ENCODE data around the gene FARS2. TPM values are rescaled to one million over a fixed set of nuclear protein-coding genes. Genes with fewer than 3 reads are reported as not detected.

The FARS2 gene
- total RNA-seq, 1 donor from 2014 or later, result 21.9 TPM

DNA sequence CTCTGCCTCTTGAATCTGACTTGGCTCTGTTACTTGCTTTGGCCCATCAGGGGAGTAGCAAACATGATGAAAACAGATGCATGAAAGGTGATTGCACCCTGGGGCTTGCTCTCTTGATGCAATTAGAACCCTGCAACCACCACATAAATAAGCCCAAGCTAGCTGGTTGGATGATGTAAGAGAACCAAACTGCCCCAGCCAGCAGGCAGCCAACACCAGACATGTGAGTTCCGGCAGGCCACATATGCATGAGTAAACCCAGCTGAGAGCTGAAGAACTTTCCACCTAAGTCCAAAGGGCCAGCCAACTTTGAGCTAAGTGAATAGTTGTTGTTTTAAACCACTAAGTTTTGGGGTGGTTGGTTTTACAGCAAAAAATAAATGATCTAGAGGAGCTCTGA lies 268.4 kb downstream of the FARS2 start:
- Mint-ChIP-seq H3K9me3 (no peaks in the 10 kb centered on the region), H3K27me3 (no peaks in the 10 kb centered on the region), H3K4me3 (no peak overlapping the region), H3K27ac (no peak overlapping the region), H3K4me1 (ENCODE audit: unreplicated experiment) (peaks cover 6% of the 10 kb centered on the region), H3K36me3 (no peaks in the 10 kb centered on the region)
- no peak for DNase-seq (ENCODE audit: extremely low spot score, unreplicated experiment)
- TF ChIP-seq, protein P1, sequence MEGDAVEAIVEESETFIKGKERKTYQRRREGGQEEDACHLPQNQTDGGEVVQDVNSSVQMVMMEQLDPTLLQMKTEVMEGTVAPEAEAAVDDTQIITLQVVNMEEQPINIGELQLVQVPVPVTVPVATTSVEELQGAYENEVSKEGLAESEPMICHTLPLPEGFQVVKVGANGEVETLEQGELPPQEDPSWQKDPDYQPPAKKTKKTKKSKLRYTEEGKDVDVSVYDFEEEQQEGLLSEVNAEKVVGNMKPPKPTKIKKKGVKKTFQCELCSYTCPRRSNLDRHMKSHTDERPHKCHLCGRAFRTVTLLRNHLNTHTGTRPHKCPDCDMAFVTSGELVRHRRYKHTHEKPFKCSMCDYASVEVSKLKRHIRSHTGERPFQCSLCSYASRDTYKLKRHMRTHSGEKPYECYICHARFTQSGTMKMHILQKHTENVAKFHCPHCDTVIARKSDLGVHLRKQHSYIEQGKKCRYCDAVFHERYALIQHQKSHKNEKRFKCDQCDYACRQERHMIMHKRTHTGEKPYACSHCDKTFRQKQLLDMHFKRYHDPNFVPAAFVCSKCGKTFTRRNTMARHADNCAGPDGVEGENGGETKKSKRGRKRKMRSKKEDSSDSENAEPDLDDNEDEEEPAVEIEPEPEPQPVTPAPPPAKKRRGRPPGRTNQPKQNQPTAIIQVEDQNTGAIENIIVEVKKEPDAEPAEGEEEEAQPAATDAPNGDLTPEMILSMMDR (conservative IDR thresholded peaks at IDR 0.05), result no peak

DNA sequence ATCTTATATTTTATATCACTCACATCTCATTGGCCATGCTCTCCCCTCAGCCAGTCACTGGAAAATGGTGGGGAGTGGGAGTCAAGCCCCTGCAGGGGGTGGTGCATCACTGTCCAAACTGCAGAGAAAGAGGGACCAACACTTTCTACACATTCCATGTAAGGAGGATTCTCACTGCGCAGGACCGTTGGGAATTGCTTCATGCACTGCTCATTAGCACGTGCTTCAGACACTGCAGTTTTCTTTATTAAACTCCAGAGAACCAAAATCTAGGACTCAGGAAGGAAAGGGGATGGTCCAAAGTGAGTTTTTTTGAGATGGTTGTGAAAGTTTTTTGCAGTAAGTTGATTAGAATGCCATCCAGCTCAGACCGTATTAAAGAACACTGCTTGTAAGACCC lies 269.8 kb downstream of the FARS2 start:
- Mint-ChIP-seq H3K36me3 (no peaks in the 10 kb centered on the region), H3K27me3 (no peaks in the 10 kb centered on the region), H3K27ac (no peak overlapping the region), H3K9me3 (no peaks in the 10 kb centered on the region), H3K4me3 (no peak overlapping the region), H3K4me1 (ENCODE audit: unreplicated experiment) (no peaks in the 10 kb centered on the region)
- TF ChIP-seq, protein P1 (conservative IDR thresholded peaks at IDR 0.05), result no peak
- DNase-seq (ENCODE audit: extremely low spot score, unreplicated experiment), result no peak

DNA sequence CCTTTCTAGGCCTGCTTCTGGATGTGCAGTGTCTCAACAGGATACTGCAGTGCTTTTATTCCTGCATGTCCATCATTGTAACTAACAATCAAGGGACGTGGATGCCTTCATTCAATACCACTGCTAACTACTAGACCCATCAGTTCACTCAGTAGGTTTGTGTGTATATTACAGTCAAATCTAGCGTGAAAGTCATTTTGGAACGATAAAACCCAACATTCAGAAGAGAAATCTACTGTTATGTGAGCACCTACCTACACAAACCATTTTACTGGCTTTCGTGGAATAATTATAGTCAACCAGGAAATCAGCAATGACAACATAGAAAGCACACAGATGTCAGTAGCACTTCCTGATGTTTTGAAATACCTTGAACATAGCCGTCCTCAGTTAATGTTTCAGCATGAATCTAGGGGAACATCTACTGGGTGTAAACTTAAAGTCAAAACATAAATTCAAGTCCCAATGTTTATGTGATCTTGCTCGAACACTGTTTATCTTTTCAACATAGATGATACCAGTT lies 270.6 kb downstream of the FARS2 start:
- no peak for DNase-seq (ENCODE audit: extremely low spot score, unreplicated experiment)
- no peak overlapping the region for H3K4me3 Mint-ChIP-seq
- no peaks in the 10 kb centered on the region for H3K9me3 Mint-ChIP-seq
- H3K36me3 Mint-ChIP-seq, result no peaks in the 10 kb centered on the region
- no peak overlapping the region for H3K27ac Mint-ChIP-seq
- TF ChIP-seq, protein P1 (conservative IDR thresholded peaks at IDR 0.05), result no peak
- no peaks in the 10 kb centered on the region for H3K4me1 Mint-ChIP-seq (ENCODE audit: unreplicated experiment)
- H3K27me3 Mint-ChIP-seq, result no peaks in the 10 kb centered on the region

DNA sequence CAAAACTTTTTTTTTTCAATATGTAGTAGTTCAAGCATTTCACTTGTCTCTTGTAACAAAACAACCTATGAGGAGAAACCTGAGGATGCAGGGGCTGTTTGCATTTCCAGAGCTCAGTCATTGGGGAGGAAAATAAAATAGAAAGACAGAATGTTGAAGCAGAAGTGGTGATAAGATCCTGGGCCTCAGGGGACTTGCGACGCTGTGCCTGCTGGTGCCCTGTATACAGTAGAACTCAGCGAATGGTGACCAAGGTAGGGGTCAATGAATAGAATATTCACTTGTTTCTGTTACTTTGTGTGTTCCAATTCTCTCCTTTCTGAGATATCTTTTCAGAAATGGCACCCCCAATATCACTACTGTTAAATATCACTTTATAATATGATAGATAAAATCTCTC lies 271.6 kb downstream of the FARS2 start:
- Mint-ChIP-seq H3K36me3 (no peaks in the 10 kb centered on the region), H3K4me1 (ENCODE audit: unreplicated experiment) (no peaks in the 10 kb centered on the region), H3K4me3 (no peak overlapping the region), H3K27ac (no peak overlapping the region), H3K9me3 (no peaks in the 10 kb centered on the region), H3K27me3 (no peaks in the 10 kb centered on the region)
- DNase-seq (ENCODE audit: extremely low spot score, unreplicated experiment), result no peak
- TF ChIP-seq, protein P1 (conservative IDR thresholded peaks at IDR 0.05), result no peak

DNA sequence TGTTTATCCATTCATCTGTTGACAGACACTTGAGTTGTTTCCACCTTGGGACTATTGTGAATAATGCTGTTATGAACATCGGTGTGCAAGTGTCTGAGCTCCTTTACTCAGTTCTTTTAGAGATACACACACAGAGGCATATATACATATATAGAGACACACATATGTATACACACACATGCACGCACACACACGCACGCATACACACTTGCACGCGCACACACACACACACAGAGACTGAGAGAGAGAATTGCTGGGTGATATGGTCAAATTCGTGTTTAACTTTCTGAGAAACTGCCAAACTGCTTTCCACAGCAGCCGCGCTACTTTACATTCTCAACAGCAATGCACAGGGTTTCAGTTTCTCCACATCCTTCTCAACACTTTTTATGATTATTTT lies 273.3 kb downstream of the FARS2 start:
- TF ChIP-seq, protein P1 (conservative IDR thresholded peaks at IDR 0.05), result no peak
- Mint-ChIP-seq H3K4me1 (ENCODE audit: unreplicated experiment) (no peaks in the 10 kb centered on the region), H3K27ac (no peak overlapping the region), H3K9me3 (no peaks in the 10 kb centered on the region), H3K27me3 (no peaks in the 10 kb centered on the region), H3K36me3 (no peaks in the 10 kb centered on the region), H3K4me3 (no peak overlapping the region)
- no peak for DNase-seq (ENCODE audit: extremely low spot score, unreplicated experiment)

DNA sequence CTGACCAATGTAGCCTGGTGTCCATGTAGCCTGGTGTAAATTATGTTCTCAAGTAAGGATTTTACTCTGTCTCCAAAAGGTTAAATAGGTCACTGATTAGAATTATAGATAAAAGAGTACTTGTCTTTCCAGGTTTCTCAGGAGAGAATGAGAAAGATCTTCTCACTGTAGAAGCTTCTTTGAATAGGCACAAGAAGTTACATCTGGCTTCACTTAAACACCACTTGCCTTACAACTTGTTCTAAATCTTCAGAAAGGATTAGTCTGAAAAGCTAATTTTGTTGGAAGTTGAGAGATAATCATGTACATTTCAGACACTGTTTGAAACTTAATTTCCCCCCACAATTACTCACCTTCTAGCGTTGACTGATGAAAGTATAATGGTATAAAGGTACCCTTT lies 275.3 kb downstream of the FARS2 start:
- no peaks in the 10 kb centered on the region for H3K4me1 Mint-ChIP-seq (ENCODE audit: unreplicated experiment)
- DNase-seq (ENCODE audit: extremely low spot score, unreplicated experiment), result no peak
- H3K9me3 Mint-ChIP-seq, result no peaks in the 10 kb centered on the region
- no peaks in the 10 kb centered on the region for H3K36me3 Mint-ChIP-seq
- no peak overlapping the region for H3K27ac Mint-ChIP-seq
- H3K27me3 Mint-ChIP-seq, result no peaks in the 10 kb centered on the region
- H3K4me3 Mint-ChIP-seq, result no peak overlapping the region
- TF ChIP-seq, protein P1 (conservative IDR thresholded peaks at IDR 0.05), result no peak
